HepG2 (cell line): ENCODE measurements around the gene GTF2B. TPM values are rescaled to one million over a fixed set of nuclear protein-coding genes. Genes with fewer than 3 reads are reported as not detected.
A peak's percentile ranks its signal among the peaks of the same experiment; 100 is the strongest.

ENCODE experiments used
- AFF4 ChIP-seq: sonication (generic); formaldehyde crosslinking; IDR thresholded peaks from 2 replicates; pipeline ENCODE4 v1.4.0; 2020; ENCODE audit warnings: missing genetic modification reagents
- GPN1 ChIP-seq: sonication (generic); formaldehyde crosslinking; IDR thresholded peaks from 2 replicates; pipeline ENCODE4 v1.5.1; 2020; ENCODE audit warnings: missing genetic modification reagents, borderline replicate concordance
- LRRFIP1 ChIP-seq: sonication (generic); formaldehyde crosslinking; conservative IDR thresholded peaks from 2 replicates; pipeline ENCODE4 v1.4.0; 2020; ENCODE audit warnings: missing genetic modification reagents
- POLR2G ChIP-seq: fragments of 200-400 bp; formaldehyde crosslinking; IDR thresholded peaks from 2 replicates; pipeline ENCODE4 v1.6.1; 2018; ENCODE audit warnings: mild to moderate bottlenecking, low read depth, low read length, moderate library complexity
- SRSF4 ChIP-seq: fragments of 200-400 bp; formaldehyde crosslinking; IDR thresholded peaks from one replicate; pipeline ENCODE4 v1.6.1; 2018; ENCODE audit warnings: mild to moderate bottlenecking, low read depth, low read length, moderate library complexity; ENCODE audit not compliant: poor library complexity, severe bottlenecking
- SRSF9 ChIP-seq: fragments of 200-400 bp; formaldehyde crosslinking; IDR thresholded peaks from 2 replicates; pipeline ENCODE4 v1.6.1; 2018; ENCODE audit warnings: borderline replicate concordance, mild to moderate bottlenecking, low read depth, low read length; ENCODE audit not compliant: insufficient read depth, poor library complexity, severe bottlenecking
- ZHX2 ChIP-seq, 2 experiments: sonication (generic) in 1 of 2; formaldehyde crosslinking in 1 of 2; IDR thresholded peaks; 2 replicates each; pipeline versions ENCODE4 v1.6.1 to v1.9.0; 2014 to 2022; ENCODE audit warnings: antibody characterized with exemption in 1 of 2, borderline replicate concordance in 1 of 2, inconsistent platforms in 1 of 2, low read depth in 1 of 2, missing genetic modification reagents in 1 of 2
- ZNF20 ChIP-seq: sonication (generic); formaldehyde crosslinking; IDR thresholded peaks from 2 replicates; pipeline ENCODE4 v1.4.0; 2020; ENCODE audit warnings: mild to moderate bottlenecking, moderate library complexity, missing genetic modification reagents
- ZNF737 ChIP-seq: sonication (generic); formaldehyde crosslinking; IDR thresholded peaks from 2 replicates; pipeline ENCODE4 v1.5.0; 2020; ENCODE audit warnings: missing genetic modification reagents, mild to moderate bottlenecking, borderline replicate concordance
- polyA plus RNA-seq, 8 experiments: library from polyadenylated mRNA; depleted of rRNA in 3 of 8; stranded (reverse) in 7 of 8; unstranded in 1 of 8; fragments of >200 nt; fragmentation: Illumina TruSeq in 4 of 8; extraction: Trizol in 4 of 8; gene quantifications; 2 replicates each; pipeline versions ENCODE4 v1.2.1 to v1.2.3, GENCODE V29; 2011 to 2016; ENCODE audit warnings: low read depth in 4 of 8, missing spikeins in 1 of 8, mixed read lengths in 1 of 8; ENCODE audit not compliant: insufficient read depth in 1 of 8
- total RNA-seq, 5 experiments: library from RNA; depleted of rRNA; stranded (reverse); fragments of >200 nt; fragmentation: Illumina TruSeq; extraction: Trizol; gene quantifications; 2 replicates each; pipeline ENCODE4 v1.2.3, GENCODE V29; 2016; ENCODE audit warnings: low read depth in 1 of 5

The GTF2B gene
- total and polyA plus RNA-seq, 2 of the 13 experiments (the other 11 are each of a cell fraction or from before 2014, with no cell fraction given): 31.5 to 43.4 TPM

DNA sequence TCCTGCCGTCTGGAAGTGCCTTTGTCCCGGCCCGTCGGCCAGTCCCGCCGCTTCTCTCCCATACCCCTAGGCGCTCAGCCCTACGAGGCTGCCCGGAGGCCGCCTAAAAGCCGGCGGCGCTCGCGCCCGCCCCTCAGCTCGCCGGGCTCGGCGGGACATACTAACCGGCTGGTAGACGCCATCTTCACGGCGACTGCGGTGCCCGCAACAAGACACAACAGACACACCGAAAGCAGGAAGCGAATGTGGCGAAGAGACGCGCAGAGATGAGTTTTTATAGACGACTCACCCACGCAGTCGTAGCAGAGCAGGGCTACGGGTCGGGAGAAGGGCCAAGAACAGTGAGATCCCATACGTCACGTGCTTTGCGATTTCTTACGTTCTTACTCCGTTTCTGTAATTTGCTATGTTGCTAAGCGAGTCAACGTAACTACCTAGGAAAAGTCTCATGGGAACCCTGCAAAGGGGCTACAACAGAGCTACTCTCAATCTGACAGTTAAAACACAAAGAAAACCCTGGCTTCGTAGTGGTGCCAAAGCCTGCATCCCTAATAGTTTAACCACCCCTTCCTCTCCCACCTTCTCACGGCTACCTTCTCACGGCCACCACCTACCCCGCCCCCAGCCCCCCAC lies at the start of gene GTF2B (continued):
- TF ChIP-seq ZHX2 (IDR thresholded peaks at IDR 0.05; ENCODE audit: low read depth) (peak; percentile 90), ZHX2 (CRISPR knock-in tag; IDR thresholded peaks at IDR 0.05; ENCODE audit: borderline replicate concordance) (no peak), POLR2G (peak; percentile 99), LRRFIP1 (CRISPR knock-in tag) (no peak), GPN1 (CRISPR knock-in tag) (no peak), SRSF4 (no peak), ZNF20 (CRISPR knock-in tag) (no peak), ZNF737 (CRISPR knock-in tag) (0 out of 2 replicates have a peak, but pooled peaks have one; percentile 47), SRSF9 (no peak), AFF4 (0 out of 2 replicates have a peak, but pooled peaks have one; percentile 68)
